GM21717 (cell line): ENCODE results near the gene MYO1B.

Experiments
- ATAC-seq: cut with Tn5 transposase; IDR thresholded peaks from one replicate; pipeline ENCODE4 v1.9.1; 2021; ENCODE audit warnings: mild to moderate bottlenecking, moderate library complexity; ENCODE audit not compliant: unreplicated experiment

Gene MYO1B

GRCh38 chr2:191355170-191355758 is 110.1 kb downstream of the MYO1B start:
- ATAC-seq = no peak

- no peak for ATAC-seq
Measured at GRCh38 chr2:191357678-191358077, 112.5 kb downstream of the MYO1B start.

- ATAC-seq = no peak
Measured at GRCh38 chr2:191358325-191359025, 113.3 kb downstream of the MYO1B start.

GRCh38 chr2:191359133-191359532 is 113.9 kb downstream of the MYO1B start:
- no peak for ATAC-seq

- no peak for ATAC-seq
Measured at GRCh38 chr2:191360918-191361317, 115.7 kb downstream of the MYO1B start.

GRCh38 chr2:191362841-191363240 is 117.6 kb downstream of the MYO1B start:
- ATAC-seq = no peak

GRCh38 chr2:191363267-191363666 is 118.1 kb downstream of the MYO1B start:
- no peak for ATAC-seq

GRCh38 chr2:191365089-191365488 is 119.9 kb downstream of the MYO1B start:
- ATAC-seq = no peak

- ATAC-seq = no peak
Measured at GRCh38 chr2:191366199-191366598, 121.0 kb downstream of the MYO1B start.

- no peak for ATAC-seq
Measured at GRCh38 chr2:191369034-191369433, 123.8 kb downstream of the MYO1B start.

- ATAC-seq = no peak
Measured at GRCh38 chr2:191374366-191374765, 129.2 kb downstream of the MYO1B start.

GRCh38 chr2:191374939-191375338 is 129.7 kb downstream of the MYO1B start:
- no peak for ATAC-seq

GRCh38 chr2:191376981-191377629 is 131.9 kb downstream of the MYO1B start:
- ATAC-seq = peak; percentile 95

GRCh38 chr2:191379375-191379774 is 134.2 kb downstream of the MYO1B start:
- no peak for ATAC-seq

GRCh38 chr2:191382801-191383200 is 137.6 kb downstream of the MYO1B start:
- no peak for ATAC-seq

GRCh38 chr2:191383486-191383885 is 138.3 kb downstream of the MYO1B start:
- ATAC-seq = no peak

GRCh38 chr2:191384829-191385228 is 139.6 kb downstream of the MYO1B start:
- no peak for ATAC-seq

GRCh38 chr2:191385416-191386160 is 140.4 kb downstream of the MYO1B start:
- peak; percentile 96 for ATAC-seq

GRCh38 chr2:191386938-191387536 is 141.8 kb downstream of the MYO1B start:
- no peak for ATAC-seq

- ATAC-seq = no peak
Measured at GRCh38 chr2:191389288-191389687, 144.1 kb downstream of the MYO1B start.

GRCh38 chr2:191391171-191391570 is 146.0 kb downstream of the MYO1B start:
- no peak for ATAC-seq
